Smooth muscle cell (in vitro differentiated cells): ENCODE measurements around the gene USB1. TPM values are rescaled to one million over a fixed set of nuclear protein-coding genes. Genes with fewer than 3 reads are reported as not detected.

Source experiments
- polyA plus RNA-seq: library from polyadenylated mRNA; unstranded; fragments of >200 nt; fragmentation: Nextera tagmentation; extraction: Ambion mirVana; gene quantifications from 2 replicates; pipeline ENCODE4 v1.2.1, GENCODE V29; 2016
- total RNA-seq: library from RNA; depleted of rRNA; stranded (reverse); fragments of >200 nt; gene quantifications from 2 replicates; pipeline ENCODE4 v1.2.3, GENCODE V29; 2014

Gene USB1
- total and polyA plus RNA-seq, 2 experiments from 2014 or later: 26.9 to 56.6 TPM

Other genes with a start within 250 kb of the USB1 start
- 28.0 and 30.6 TPM in 2 replicates for gene KIFC3, start 198.9 kb upstream of the USB1 start, total RNA-seq
- gene KIFC3, start 198.9 kb upstream of the USB1 start, polyA plus RNA-seq: 50.2 and 51.6 TPM in 2 replicates
- gene CNGB1, start 30.3 kb upstream of the USB1 start, total RNA-seq: not detected in 2 replicates
- not detected in 2 replicates for gene CNGB1, start 30.3 kb upstream of the USB1 start, polyA plus RNA-seq
- gene ZNF319, start 735 bp upstream of the USB1 start, total RNA-seq: 1.0 and 3.1 TPM in 2 replicates
- gene ZNF319, start 735 bp upstream of the USB1 start, polyA plus RNA-seq: 4.0 and 5.0 TPM in 2 replicates
- 2.3 and 2.5 TPM in 2 replicates for gene MMP15, start 24.3 kb downstream of the USB1 start, total RNA-seq
- 4.2 and 5.2 TPM in 2 replicates for gene MMP15, start 24.3 kb downstream of the USB1 start, polyA plus RNA-seq
- 89.9 and 96.1 TPM in 2 replicates for gene CFAP20, start 128.0 kb downstream of the USB1 start, total RNA-seq
- gene CFAP20, start 128.0 kb downstream of the USB1 start, polyA plus RNA-seq: 55.1 and 61.6 TPM in 2 replicates
- 26.3 and 32.3 TPM in 2 replicates for gene CSNK2A2, start 196.7 kb downstream of the USB1 start, total RNA-seq
- 16.5 and 21.5 TPM in 2 replicates for gene CSNK2A2, start 196.7 kb downstream of the USB1 start, polyA plus RNA-seq